ENCODE data around the gene STXBP6.

Gene STXBP6

DNA sequence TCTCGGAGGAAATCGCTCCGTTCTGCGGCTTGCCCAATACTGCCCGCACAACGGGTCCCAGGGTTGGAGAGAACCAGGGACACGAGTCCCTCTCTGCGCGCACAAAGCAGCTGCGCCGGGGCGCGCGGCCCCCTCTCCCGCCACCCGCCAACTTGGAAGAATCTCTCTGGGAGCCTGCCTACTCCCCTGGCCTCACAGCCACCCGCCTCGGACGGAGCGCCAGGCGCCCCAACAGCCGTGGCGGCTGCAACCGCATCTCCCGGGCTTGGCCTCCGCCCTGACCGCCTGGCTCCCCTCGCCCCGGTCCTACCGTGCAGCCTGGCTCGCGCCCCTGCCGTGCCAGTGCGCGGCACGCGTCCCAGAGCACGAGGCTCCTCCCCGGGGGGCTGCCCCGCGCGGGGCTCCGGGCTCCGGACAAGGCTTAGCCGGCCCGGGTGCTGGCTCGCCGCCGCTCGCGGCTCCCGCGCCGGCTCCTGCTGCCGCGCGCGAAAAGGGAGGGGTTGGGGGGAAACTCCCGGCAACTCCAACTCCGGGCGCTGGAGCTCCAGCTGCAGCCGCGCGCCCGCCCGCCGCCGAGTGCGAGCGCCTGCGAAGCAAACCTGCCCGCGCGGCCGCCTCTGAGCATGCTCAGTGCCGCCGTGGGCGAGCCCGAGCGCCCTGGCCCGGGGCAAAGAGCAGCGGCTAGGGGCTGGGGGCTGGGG lies at the start of gene STXBP6:
Gene STXBP6, minus strand, starts transcription at position 580 of the 701 bp plus-strand sequence. CDS start 75,329 bp downstream, outside the sequence.
- DNase-seq (ENCODE audit: low read depth, low spot score): no peak

DNA sequence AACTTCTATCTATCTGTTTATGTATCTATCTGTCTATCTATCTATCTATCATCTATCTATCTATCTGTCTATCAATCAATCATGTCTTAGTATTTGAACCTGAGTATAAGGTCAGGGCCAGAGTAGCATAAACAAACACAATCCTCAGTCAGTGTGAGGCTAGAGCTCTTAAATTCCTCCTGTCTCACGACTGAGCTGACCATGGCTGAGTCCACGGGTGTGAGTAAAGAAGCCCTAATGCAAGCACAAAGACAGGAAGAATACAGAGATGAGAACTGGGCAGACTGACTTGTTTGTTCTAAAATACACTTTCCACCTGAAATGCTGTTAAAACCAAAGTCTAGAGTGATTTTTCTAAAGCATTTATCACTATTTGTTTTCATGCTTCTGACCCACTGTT lies 47.2 kb upstream of the STXBP6 start:
- DNase-seq (ENCODE audit: low read depth, low spot score): no peak

- no peak for DNase-seq (ENCODE audit: low read depth, low spot score)
Measured at GRCh38 chr14:25095736-25096437, 45.9 kb upstream of the STXBP6 start.

- DNase-seq (ENCODE audit: low read depth, low spot score): no peak
Measured at GRCh38 chr14:25094171-25094907, 44.4 kb upstream of the STXBP6 start.

DNA sequence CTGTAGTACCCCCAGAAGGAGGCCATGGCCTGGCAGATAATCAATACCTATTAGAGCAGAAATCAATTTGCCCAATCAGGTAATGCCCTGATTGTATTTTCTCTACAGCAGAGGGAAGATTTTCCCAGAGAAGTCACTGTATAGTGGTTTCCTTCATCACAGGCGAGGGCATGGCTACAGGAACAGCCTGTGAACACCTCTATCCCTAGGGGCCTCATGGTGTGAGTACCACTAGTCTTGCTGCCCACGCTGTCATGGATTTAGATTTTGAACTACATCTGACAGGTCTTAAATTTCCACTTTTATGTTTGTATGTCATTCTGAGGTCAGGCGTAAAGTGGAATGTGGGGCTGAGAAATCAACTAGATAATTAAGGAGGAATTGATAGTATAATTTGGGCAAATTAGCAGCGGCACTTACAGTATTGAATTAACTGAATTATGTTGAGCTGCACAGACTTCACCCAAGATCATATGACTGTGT lies 42.4 kb upstream of the STXBP6 start:
- DNase-seq (ENCODE audit: low read depth, low spot score): no peak

- no peak for DNase-seq (ENCODE audit: low read depth, low spot score)
Measured at GRCh38 chr14:25090716-25091454, 40.9 kb upstream of the STXBP6 start.

- DNase-seq (ENCODE audit: low read depth, low spot score): no peak
Measured at GRCh38 chr14:25090256-25090655, 40.3 kb upstream of the STXBP6 start.

DNA sequence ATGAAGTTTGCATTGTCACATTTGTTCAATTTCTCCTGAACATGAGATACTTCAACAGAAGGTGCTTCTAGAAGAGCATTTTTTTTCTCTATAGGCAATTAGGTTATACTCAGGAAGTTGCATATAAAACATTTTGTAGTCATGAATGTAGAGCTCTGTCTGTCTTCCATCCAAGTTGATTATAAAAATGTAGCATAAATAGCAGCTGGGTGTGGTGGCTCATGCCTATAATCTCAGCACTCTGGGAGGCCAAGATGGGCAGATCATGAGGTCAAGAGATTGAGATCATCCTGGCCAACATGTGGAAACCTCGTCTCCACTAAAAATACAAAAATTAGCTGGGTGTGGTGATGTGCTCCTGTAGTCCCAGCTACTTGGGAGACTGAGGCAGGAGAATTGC lies 39.5 kb upstream of the STXBP6 start:
- no peak for DNase-seq (ENCODE audit: low read depth, low spot score)

- no peak for DNase-seq (ENCODE audit: low read depth, low spot score)
Measured at GRCh38 chr14:25086821-25087396, 37.0 kb upstream of the STXBP6 start.

DNA sequence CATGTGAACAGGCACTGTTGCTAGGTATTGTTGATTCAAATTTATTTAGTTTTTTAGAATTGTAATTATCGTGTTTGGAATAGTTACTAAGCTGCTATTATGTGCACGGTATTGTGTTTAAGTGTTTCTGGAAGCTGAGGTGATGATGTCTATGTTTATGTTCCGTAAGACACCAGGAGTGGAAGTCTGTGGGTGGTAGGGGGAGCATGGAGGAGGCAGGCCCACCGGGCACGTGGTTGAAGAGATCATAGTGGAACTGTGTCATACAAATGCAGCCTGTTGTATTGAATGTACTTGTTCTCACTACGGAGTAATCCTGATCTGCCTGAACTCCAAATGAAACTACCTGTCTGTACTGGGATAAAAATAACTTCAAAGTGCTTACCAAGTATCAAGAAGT lies 36.1 kb upstream of the STXBP6 start:
- no peak for DNase-seq (ENCODE audit: low read depth, low spot score)

DNA sequence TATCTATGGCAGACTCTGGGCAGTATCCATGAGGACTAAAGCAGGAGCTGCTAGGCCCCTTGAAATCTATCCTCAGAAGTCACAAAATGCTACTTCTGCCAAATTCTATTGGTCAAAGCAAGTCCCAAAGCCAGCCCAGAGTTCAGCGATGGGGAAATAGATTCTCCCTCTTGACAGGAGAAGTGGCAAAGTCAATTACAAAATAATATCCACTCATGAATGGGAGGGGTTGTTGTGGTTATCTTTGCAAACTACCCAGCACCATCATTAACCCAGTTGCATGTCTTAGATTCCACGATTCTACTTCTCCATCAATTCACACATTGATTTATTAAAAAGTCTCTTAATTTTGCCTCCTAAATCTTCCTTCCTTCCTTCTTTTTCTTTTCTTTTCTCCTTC lies 30.7 kb upstream of the STXBP6 start:
- no peak for DNase-seq (ENCODE audit: low read depth, low spot score)

DNA sequence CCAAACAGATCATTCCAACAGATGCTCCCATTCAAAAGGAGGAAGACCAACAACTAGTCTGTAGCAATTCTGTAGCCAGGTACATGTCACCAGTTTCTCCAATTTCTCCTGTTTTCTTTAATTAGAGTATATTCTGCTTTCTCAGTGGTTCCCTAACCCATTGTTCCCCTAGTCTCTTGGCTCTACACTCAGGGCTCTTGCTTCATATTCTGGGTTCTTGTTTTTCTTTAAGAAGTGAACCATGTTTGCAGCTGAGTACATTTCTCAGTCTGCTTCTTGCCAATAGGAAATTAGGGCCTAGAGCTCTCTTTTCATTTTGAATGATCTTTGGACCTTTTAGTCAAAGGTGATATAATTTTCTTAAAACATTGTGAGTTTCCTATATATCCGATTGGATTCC lies 29.4 kb upstream of the STXBP6 start:
- no peak for DNase-seq (ENCODE audit: low read depth, low spot score)

- DNase-seq (ENCODE audit: low read depth, low spot score): no peak
Measured at GRCh38 chr14:25074099-25074685, 24.2 kb upstream of the STXBP6 start.

GRCh38 chr14:25069879-25070278 lies 19.9 kb upstream of the STXBP6 start:
- no peak for DNase-seq (ENCODE audit: low read depth, low spot score)

DNA sequence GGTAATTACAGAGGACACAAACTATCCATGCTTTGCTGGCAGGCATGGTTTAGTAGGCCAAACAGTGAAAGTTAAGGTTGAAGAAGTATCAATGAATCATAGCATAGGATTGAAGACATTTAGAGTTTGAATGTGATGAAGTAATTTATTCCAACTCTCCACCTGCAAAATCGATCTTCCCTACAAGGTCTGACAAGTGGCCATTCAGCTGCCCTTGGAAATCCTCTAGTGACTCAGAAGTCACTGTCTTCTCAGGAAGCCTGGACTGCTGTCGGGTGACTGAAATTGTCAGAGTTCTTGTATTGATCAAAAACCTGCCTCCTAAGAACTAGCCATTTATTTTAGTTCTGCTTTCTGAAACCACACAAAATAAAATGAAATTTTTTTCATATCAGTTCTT lies 17.7 kb upstream of the STXBP6 start:
- DNase-seq (ENCODE audit: low read depth, low spot score): no peak

DNA sequence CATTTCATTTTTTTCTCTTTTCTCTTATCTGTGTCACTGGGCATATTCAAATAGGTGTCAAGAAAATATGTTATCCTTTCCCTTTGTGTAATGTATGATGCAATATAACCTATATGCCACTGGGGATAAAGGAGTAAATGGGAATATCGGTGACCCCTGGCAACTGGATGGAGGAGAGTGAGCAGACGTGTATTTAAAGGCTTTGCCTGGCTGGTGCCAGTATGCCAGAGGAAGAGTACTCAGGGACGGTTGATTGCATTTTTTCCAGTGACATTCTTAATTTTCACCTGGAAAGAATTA lies 12.0 kb upstream of the STXBP6 start:
- no peak for DNase-seq (ENCODE audit: low read depth, low spot score)

DNA sequence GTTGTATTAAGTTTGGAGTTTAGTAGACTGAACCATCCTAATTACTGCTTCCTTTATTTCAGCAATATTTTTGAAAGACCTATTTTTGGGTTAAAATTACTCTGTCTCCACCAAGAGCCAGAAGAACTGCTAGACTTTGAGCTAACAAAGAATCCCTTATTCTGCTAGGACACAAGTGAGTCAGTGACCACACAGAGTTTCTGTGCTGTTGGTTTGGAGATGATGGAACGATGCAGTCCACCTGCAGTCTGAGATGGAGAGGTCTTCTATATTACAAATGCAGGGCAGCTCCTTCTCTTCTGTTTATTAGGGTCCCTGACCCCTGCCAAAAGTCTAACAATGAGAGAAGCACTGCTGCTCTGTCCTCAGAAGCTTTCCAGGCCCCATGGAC lies 6.7 kb upstream of the STXBP6 start:
- no peak for DNase-seq (ENCODE audit: low read depth, low spot score)

DNA sequence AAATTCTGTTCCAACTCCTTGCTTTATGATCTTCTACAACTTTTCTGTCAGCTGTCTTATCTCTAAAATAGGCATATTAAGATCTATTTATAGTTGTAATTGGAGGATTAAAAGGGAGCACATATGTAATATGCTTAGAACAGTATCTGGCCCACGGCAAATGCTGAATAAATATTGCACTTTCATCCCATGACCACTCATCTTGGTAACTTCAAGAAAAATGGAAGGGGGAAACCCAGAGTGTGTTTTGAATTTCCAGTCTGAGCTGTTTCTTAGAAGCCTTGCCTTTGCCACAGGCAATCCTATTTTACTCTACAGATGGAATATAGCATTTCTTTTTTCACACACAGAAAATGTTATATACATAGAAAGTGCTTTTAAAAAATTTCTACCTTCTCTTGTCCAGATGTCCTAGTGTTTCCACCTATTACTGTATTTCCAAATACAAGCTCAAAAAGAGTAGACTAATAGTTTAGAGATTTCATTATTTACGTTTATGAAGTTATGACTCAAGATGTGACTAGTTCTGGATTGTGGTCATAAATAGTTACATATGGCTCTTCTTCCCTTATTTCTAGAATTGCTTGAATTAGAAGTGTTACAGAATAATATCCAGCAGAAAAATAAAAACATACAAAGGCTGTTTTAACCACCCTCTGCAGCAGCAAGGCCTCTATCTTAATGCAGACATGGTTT lies 6.2 kb upstream of the STXBP6 start:
- DNase-seq (ENCODE audit: low read depth, low spot score): no peak

GRCh38 chr14:25055005-25055404 lies 5.1 kb upstream of the STXBP6 start:
- DNase-seq (ENCODE audit: low read depth, low spot score): no peak

DNA sequence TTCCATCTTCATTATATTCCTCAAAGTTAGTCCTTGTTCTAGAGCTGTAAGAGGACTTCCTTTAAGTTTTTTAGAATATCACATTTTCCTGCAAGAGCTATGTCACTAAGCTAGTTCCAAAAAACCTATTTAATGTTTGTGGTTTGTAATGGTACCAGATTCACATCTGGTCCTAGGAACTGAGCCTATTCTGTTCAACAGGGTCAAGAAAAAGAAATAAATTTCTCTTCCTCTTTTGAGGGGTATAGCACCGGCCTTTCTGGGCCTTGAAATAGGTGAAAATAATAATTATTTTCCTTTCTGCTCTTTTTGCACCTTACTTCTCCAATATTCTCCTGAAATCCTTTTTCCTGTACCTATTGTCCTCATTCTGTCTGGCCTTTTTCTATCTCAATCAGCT lies 3.6 kb upstream of the STXBP6 start:
- DNase-seq (ENCODE audit: low read depth, low spot score): no peak

DNA sequence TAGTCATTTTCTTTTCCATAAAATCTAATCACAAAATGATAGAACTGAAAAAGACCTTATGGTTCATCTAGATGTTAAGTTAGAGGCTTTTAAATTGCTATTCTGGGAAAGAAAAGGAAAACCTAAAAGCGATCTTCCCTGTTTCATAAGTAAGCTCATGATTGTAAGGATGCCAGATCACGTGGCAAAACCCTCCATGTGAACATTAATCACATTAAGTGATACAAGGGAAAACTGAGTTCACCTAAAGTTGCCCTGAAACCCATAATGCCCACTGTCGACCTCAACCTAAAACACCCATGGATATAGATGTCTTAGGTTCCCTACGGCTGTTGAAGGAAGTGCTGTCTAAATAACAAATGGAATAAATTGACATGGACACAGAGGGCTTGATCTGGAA lies 3.0 kb upstream of the STXBP6 start:
- DNase-seq (ENCODE audit: low read depth, low spot score): no peak
